ENCODE results near the gene GRN. TPM values are rescaled to one million over a fixed set of nuclear protein-coding genes. Genes with fewer than 3 reads are reported as not detected.
A peak's percentile ranks its signal among the peaks of the same experiment; 100 is the strongest.

GRN gene
- total RNA-seq, 1 donor from 2014 or later, result 160 TPM

DNA sequence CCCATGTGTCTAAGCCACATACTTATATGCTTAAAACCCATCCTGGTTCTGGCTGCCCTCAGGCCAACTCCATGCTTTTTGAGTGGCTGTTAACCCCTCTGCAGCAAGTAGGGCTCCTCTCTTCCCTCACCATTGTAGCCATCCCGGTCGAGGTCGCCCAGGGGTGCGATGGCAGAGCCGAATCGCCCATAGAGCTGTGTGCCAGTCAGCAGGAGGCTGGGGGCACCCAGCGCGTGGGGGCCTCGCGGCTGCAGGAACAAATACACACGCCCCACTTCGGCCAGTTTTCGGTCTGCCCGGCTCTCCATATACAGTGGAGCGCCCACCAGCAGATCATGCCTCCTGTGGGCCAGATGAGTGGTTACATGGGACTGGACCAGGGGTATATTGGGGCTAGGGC lies 38.3 kb downstream of the GRN start:
- Histone ChIP-seq H3K27me3 (ENCODE audit: low read depth) (peaks cover 41% of the 10 kb centered on the region), H3K4me1 (peaks cover 21% of the 10 kb centered on the region), H3K36me3 (no peaks in the 10 kb centered on the region), H3K27ac (replicated peaks) (no peak overlapping the region), H3K4me3 (no peak overlapping the region), H3K9me3 (replicated peaks) (no peaks in the 10 kb centered on the region)
- DNase-seq, result no peak
- TF ChIP-seq, protein P1, sequence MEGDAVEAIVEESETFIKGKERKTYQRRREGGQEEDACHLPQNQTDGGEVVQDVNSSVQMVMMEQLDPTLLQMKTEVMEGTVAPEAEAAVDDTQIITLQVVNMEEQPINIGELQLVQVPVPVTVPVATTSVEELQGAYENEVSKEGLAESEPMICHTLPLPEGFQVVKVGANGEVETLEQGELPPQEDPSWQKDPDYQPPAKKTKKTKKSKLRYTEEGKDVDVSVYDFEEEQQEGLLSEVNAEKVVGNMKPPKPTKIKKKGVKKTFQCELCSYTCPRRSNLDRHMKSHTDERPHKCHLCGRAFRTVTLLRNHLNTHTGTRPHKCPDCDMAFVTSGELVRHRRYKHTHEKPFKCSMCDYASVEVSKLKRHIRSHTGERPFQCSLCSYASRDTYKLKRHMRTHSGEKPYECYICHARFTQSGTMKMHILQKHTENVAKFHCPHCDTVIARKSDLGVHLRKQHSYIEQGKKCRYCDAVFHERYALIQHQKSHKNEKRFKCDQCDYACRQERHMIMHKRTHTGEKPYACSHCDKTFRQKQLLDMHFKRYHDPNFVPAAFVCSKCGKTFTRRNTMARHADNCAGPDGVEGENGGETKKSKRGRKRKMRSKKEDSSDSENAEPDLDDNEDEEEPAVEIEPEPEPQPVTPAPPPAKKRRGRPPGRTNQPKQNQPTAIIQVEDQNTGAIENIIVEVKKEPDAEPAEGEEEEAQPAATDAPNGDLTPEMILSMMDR (IDR thresholded peaks at IDR 0.05; ENCODE audit: borderline replicate concordance), result no peak
- intact Hi-C loops (cut with micrococcal nuclease), result no loop called here

DNA sequence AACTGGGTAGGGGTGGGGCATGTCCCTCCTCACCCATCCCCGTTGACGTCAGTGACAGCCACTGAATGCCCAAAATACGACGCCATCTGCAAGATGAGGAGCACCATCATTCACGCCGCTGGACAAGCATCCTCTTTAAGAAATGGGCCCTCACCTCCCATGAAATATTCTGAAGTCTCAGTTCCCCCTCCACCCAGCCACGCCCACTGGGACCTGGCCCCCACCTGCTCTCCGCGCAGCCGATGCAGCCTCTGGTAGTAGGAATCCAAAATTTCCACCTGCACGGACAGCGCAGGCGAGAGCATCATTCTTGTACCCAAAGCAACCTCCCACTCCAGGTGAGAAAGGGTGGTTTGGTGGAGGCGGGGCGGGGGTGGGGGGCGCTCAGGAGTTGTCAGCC lies 38.8 kb downstream of the GRN start:
- Histone ChIP-seq H3K27me3 (ENCODE audit: low read depth) (peaks cover 41% of the 10 kb centered on the region), H3K4me1 (peaks cover 21% of the 10 kb centered on the region), H3K27ac (replicated peaks) (no peak overlapping the region), H3K36me3 (no peaks in the 10 kb centered on the region), H3K9me3 (replicated peaks) (no peaks in the 10 kb centered on the region), H3K4me3 (no peak overlapping the region)
- DNase-seq, result no peak
- intact Hi-C loops (cut with micrococcal nuclease), result no loop called here
- TF ChIP-seq, protein P1 (IDR thresholded peaks at IDR 0.05; ENCODE audit: borderline replicate concordance), result no peak

DNA sequence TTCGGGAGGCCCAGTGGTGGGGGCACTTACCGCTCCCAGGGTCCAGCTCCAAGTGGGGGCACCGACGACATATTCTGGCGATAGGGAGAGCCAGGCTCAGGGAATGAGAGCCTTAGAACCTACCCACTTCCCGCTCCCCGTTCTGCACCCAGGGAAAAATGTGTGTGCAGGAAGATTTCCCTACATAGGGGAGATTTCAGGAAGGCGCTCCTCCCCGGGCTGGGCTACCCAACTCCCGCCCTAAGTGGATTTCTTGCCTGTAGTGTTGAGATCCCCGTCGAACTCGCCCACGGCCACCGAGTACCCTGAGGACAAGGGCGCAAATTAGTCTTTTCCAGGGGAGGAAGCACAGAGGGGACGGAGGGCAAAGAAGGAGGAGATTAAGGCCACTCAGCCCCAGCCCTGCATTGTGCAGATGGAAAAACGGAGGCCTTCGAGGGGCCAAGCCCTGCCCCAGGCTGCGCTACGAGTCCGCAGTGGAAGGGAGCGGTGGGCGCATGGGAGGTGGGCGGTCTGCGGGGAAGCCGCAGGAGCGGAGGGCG lies 39.2 kb downstream of the GRN start:
- peak overlapping the region; percentile 72 for H3K4me3 ChIP-seq
- no peak for DNase-seq
- TF ChIP-seq, protein P1 (IDR thresholded peaks at IDR 0.05; ENCODE audit: borderline replicate concordance), result no peak
- H3K36me3 ChIP-seq, result no peaks in the 10 kb centered on the region
- H3K9me3 ChIP-seq (replicated peaks), result no peaks in the 10 kb centered on the region
- H3K27me3 ChIP-seq (ENCODE audit: low read depth), result peaks cover 41% of the 10 kb centered on the region
- H3K4me1 ChIP-seq, result peaks cover 21% of the 10 kb centered on the region
- intact Hi-C loops (cut with micrococcal nuclease), result no loop called here
- no peak overlapping the region for H3K27ac ChIP-seq (replicated peaks)

DNA sequence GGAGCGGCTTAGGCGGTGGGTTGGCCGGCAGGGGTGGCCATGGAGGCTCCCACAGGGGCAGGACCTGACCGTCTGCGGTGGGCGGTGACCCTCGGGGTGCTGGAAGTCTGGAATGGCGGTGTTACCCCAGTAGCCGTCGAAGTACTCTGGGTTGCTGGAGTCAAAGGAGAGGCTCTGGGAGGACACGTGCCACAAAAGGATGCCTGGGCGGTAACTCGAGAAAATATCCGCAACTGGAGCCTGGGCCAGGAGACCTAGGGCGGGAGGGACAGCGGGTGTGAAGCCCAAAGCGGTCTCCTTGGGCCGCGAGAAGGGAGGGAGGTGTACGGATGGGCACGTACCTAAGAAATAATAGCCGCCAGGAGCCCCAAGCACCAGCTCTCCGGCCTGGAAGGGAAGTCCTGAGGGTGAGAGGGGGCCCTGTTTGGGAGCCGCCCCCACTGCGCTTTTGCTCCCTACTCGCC lies 39.8 kb downstream of the GRN start:
- no peaks in the 10 kb centered on the region for H3K9me3 ChIP-seq (replicated peaks)
- no peak for DNase-seq
- H3K36me3 ChIP-seq, result no peaks in the 10 kb centered on the region
- peaks cover 21% of the 10 kb centered on the region for H3K4me1 ChIP-seq
- TF ChIP-seq, protein P1 (IDR thresholded peaks at IDR 0.05; ENCODE audit: borderline replicate concordance), result no peak
- peaks cover 41% of the 10 kb centered on the region for H3K27me3 ChIP-seq (ENCODE audit: low read depth)
- no peak overlapping the region for H3K27ac ChIP-seq (replicated peaks)
- peak overlapping the region; percentile 72 for H3K4me3 ChIP-seq
- intact Hi-C loops (cut with micrococcal nuclease), result no loop called here

DNA sequence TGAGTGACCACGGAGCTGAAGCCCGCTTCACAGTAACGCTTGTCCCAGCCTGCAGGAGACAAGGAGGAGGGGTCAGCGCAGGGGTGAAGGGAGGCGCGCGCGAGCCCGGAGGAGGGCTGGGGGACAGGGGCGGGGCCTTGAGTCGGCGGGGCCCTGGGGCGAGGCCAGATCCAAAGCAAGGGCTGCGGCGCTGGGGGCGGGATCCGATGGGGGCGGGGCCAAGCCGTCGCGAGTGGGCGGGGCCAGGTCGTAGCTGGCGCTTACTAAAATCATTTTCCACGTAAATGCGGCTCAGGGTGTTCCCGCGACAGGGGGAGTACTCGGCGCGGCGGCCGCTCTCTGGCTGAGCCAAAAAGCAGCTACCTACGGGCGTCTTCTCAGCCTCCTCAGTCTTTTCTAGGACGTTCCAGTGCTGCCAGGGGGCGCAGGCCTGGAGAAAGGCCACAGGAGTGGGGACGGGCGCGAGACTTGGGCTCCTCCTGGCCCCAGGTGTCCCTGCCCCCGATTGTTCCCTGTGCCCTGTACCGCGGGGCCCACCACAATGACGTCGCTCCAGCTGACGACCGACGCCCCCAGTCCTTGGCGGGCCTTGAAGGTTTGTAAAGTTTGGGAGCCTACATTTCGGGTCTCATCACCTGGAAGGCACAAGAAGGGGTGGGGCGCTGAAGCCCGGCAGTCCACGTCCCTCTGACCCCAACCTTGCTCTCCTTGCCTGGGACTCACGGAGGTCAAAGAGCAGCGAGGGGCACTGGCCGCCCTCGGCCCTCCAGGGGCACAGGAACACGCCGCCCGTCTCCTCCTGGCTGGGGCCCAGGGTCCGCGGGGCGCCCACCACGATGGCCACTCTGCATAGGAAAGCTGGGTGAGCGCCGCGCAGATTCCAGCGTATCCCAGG lies 40.4 kb downstream of the GRN start:
- no peaks in the 10 kb centered on the region for H3K9me3 ChIP-seq (replicated peaks)
- peak; percentile 83 for DNase-seq
- intact Hi-C loops (cut with micrococcal nuclease), result no loop called here
- H3K27me3 ChIP-seq (ENCODE audit: low read depth), result peaks cover 40% of the 10 kb centered on the region
- H3K27ac ChIP-seq (replicated peaks), result no peak overlapping the region
- peak overlapping the region; percentile 72 for H3K4me3 ChIP-seq
- TF ChIP-seq, protein P1 (IDR thresholded peaks at IDR 0.05; ENCODE audit: borderline replicate concordance), result no peak
- H3K4me1 ChIP-seq, result peaks cover 21% of the 10 kb centered on the region
- H3K36me3 ChIP-seq, result peaks cover 3% of the 10 kb centered on the region
